Activated T-cell treated with anti-CD3 and anti-CD28 coated beads for 4 hours (primary cell): ENCODE data around the gene NFYA.

Experiments
- DNase-seq: peaks from one replicate; pipeline ENCODE4 v3.0.0-alpha.2; 2020

The NFYA gene

DNA sequence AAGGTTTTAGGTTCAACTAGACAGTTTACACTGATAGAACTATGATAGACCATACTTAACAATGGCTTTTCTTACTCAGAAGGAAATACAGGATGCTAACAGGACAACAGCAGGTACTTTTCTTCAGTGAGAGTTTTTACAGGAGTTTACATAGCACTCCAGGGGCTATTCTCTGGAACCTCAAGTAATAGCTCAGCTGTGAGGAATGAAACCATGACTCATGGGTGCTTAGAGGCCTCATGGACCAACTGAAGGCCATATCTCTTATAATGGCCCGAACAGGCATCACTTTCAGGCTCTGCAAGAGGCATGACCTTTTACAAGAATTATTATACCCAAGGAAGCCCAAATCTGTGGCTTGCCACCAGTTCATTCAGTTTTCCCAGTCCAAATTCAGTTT, 49.6 kb downstream of the NFYA start:
- DNase-seq = no peak

DNA sequence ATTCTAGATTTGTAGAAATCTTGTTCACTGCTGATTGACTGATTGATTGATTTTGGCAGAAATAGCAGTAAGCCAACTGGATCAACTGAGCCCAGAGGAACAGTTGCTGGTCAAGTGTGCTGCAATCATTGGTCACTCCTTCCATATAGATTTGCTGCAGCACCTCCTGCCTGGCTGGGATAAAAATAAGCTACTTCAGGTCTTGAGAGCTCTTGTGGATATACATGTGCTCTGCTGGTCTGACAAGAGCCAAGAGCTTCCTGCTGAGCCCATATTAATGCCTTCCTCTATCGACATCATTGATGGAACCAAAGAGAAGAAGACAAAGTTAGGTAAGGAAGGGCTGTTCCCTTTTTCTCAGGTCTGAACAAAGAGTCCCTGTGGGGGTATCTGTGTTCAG, 50.1 kb downstream of the NFYA start:
- DNase-seq = no peak

DNA sequence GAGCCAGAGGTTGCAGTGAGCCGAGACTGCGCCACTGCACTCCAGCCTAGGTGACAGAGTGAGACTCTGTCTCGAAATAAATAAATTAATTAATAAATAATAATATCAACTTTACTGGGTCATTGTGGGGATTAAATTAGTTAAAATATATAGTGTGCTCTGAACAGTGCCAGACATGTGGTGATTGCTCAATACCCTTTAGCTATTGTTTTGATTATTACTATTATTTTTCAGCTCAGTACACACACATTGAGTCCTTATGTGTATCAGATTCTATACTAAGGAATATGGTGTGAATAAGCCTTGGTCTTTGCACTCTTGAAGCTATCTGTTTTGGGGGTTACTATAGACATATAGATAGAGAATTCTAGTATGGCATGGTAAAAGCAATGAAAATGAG, 52.5 kb downstream of the NFYA start:
- no peak for DNase-seq

DNA sequence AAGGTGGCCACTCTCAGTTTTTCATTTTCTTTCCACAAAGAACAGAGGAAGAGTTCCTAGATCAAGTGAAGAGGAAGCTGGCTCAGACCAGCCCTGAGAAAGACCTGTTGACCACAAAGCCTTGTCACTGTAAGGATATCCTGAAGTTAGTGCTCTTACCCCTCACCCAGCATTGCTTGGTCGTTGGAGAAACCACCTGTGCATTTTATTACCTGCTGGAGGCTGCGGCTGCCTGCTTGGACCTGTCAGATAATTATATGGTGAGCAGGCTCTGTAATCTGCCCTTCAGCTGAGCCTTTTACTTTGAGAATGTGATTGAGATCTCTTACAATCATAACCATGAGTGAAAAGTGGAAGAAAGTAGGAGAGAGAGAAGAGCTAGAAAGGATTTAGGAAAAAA, 59.5 kb downstream of the NFYA start:
- DNase-seq = no peak

DNA sequence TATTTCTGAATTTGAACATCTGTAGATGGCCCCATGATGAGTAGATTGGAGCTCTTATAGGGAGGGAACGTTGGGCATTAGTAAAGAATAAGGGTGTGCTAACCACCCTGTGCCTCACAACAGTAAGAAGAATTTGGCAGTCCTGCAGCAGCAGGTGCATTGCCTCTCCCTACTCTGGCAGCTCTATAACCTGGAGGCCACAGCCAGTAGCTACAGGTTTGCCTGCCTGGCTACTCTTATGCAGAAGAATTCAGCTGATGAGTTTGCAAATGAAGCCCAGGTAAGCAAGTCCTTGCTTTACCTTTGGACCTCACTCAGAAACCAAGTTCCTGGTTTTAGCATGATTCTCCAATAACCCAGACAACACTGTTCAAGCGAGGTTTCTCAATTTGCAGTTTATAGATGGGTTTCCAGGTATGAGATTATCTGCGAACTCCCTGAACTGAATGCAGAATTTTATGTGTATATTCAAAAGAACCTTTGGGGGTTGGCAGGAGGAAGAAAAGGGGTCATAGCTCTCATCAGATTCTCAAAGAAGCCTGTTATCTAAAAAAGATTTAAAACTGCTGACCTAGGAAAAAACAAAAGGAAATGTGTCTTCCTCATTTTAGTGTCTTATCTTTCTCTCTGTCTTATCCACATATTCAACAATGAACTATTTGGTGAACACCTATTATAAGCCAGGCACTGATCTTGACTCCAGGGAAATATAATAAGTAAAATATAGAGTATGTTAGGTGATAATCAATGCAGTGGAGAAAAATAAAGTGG, 62.5 kb downstream of the NFYA start:
- DNase-seq = no peak

DNA sequence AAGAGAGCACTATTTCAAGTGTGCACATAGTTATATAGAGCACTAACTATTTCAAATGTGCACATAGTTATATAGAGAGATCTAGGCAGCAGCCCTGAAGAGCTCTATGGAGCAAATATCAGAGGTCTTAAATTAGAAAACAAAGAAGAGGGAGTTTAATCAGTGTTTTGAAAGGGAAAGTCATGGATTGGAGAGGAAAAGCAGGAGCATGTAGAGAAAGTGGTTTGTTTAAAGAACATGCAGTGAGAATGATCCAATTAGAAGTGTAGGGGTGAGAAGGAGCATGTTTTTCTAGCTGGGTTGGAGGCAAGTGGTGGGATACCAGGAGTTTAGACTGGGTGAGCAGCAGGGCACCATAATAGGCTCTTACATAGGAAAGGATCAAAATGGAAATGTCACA, 64.1 kb downstream of the NFYA start:
- DNase-seq = no peak

DNA sequence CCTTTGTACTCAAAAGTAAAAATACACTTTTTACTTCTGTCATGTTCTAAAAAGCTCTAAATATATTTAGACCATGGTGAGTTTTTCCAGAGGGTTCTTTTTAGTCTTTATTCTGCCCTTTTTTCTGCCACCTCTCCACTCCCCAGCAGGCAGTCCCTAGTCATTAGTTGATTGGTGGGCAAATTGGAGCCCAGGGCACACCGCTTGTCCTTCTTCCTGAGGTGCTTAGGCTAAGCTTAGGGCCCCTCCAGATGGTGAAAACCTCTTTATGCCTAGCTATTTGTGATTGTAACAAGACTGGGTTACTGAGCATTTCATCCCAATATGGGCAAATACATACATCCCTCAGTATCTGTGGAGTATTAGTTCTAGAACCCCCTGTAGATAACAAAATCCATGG, 75.1 kb downstream of the NFYA start:
- DNase-seq = no peak
